Mucosa of descending colon (tissue), 3 donors: ENCODE measurements around the gene C1QTNF8. TPM values are rescaled to one million over a fixed set of nuclear protein-coding genes. Genes with fewer than 3 reads are reported as not detected.

Experiments used
- ATAC-seq: fragments of 200-7000 bp; cut with Tn5 transposase; one replicate; pipeline ENCODE4 v1.9.1; 2020; ENCODE audit warnings: mild to moderate bottlenecking, moderate library complexity
- DNase-seq, 3 donors: peaks; one replicate each; pipeline ENCODE4 v3.0.0-alpha.2; 2020
- H3K36me3 ChIP-seq: fragments of 200-600 bp; one replicate; pipeline ENCODE4 v1.8.0; 2021; ENCODE audit warnings: low read depth, mild to moderate bottlenecking
- H3K4me1 ChIP-seq: fragments of 200-600 bp; one replicate; pipeline ENCODE4 v1.8.0; 2021; ENCODE audit warnings: low read depth, mild to moderate bottlenecking
- H3K4me3 ChIP-seq: fragments of 200-600 bp; one replicate; pipeline ENCODE4 v1.8.0; 2021; ENCODE audit warnings: mild to moderate bottlenecking
- H3K9me3 ChIP-seq: fragments of 200-600 bp; one replicate; pipeline ENCODE4 v1.8.0; 2021; ENCODE audit warnings: mild to moderate bottlenecking
- intact Hi-C, 2 donors: fragments of 100-400 bp; cut with DNase I in 1 of 2; cut with micrococcal nuclease in 1 of 2; formaldehyde crosslinking; loops; one replicate each; pipeline versions ENCODE4 v1.11.0 to v1.11.1; 2022; cut with DNase I, micrococcal nuclease
- total RNA-seq, 3 donors: library from RNA; stranded (reverse); fragmentation: NEBNext Ultra II Directional in 2 of 3; extraction: Animal tissue kit (Norgen Biotek cat#: 25700) in 2 of 3; gene quantifications; one replicate each; pipeline versions ENCODE4 v1.2.1 to v1.2.4, GENCODE V29; 2021 to 2023
- TF ChIP-seq, protein P1 (sequence below): fragments of 200-600 bp; IDR thresholded peaks from one replicate; pipeline ENCODE4 v1.8.0; 2022; ENCODE audit warnings: antibody characterized with exemption, mild to moderate bottlenecking
- donor health status: DM: no; HTN: no; CAD: no; lungs with moderate emphysema.
- donor health status: DM: no; HTN: no; CAD: no.
- donor health status: DM: no; HTN: yes; CAD: no.

Gene C1QTNF8
- total RNA-seq, 3 donors from 2014 or later = not detected

GRCh38 chr16:1059310-1059709 lies 36.7 kb downstream of the C1QTNF8 start:
- no peak overlapping the region for H3K4me3 ChIP-seq
- H3K4me1 ChIP-seq = no peaks in the 10 kb centered on the region
- no peaks in the 10 kb centered on the region for H3K9me3 ChIP-seq
- ATAC-seq (no peak), DNase-seq (no peak)
- TF ChIP-seq, protein P1, sequence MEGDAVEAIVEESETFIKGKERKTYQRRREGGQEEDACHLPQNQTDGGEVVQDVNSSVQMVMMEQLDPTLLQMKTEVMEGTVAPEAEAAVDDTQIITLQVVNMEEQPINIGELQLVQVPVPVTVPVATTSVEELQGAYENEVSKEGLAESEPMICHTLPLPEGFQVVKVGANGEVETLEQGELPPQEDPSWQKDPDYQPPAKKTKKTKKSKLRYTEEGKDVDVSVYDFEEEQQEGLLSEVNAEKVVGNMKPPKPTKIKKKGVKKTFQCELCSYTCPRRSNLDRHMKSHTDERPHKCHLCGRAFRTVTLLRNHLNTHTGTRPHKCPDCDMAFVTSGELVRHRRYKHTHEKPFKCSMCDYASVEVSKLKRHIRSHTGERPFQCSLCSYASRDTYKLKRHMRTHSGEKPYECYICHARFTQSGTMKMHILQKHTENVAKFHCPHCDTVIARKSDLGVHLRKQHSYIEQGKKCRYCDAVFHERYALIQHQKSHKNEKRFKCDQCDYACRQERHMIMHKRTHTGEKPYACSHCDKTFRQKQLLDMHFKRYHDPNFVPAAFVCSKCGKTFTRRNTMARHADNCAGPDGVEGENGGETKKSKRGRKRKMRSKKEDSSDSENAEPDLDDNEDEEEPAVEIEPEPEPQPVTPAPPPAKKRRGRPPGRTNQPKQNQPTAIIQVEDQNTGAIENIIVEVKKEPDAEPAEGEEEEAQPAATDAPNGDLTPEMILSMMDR = no peak
- no peaks in the 10 kb centered on the region for H3K36me3 ChIP-seq
- intact Hi-C loops = loop anchor here in 1 of 2 donors (10.0 kb wide), 2 partner anchors 245 to 345 kb away; partner anchors contain the start of gene METRN

DNA sequence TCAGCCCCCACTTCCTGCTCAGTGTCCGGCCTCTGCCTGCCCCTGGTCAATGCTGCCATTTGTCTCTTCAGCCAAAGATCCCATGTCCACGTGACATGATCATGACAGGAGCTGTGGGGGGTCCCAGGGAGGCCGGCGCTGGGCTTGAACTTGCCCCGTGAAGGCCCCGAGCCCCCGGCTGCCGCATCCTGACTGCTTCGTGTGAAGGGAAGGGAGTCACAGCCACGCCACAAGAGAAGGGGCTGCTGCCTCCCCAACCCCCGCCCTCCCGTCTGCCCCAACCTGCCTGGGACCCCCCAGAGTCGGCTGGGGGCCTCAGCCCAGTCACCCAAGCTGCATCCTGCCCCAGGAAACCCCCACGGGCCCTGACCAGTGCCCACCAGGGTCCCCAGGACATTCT lies 37.8 kb downstream of the C1QTNF8 start:
- intact Hi-C loops = loop anchor here in 1 of 2 donors (10.0 kb wide), 2 partner anchors 243 to 343 kb away; partner anchors contain the start of gene METRN
- DNase-seq = no peak
- no peak for ATAC-seq

GRCh38 chr16:1057252-1057932 lies 38.7 kb downstream of the C1QTNF8 start:
- no peaks in the 10 kb centered on the region for H3K9me3 ChIP-seq
- no peak overlapping the region for H3K4me3 ChIP-seq
- H3K36me3 ChIP-seq = no peaks in the 10 kb centered on the region
- DNase-seq = peak in 2 of 3 donors; percentile 63 to 73
- no peaks in the 10 kb centered on the region for H3K4me1 ChIP-seq
- ATAC-seq = peak; percentile 68
- TF ChIP-seq, protein P1 = peak; percentile 89
- intact Hi-C loops = loop anchor here in 1 of 2 donors (10.0 kb wide), 2 partner anchors 243 to 343 kb away; partner anchors contain the start of gene METRN

More for the DNA sequence above, 37.8 kb downstream of the C1QTNF8 start:
- no peak overlapping the region for H3K4me3 ChIP-seq
- no peaks in the 10 kb centered on the region for H3K9me3 ChIP-seq
- no peaks in the 10 kb centered on the region for H3K36me3 ChIP-seq
- TF ChIP-seq, protein P1 = no peak
- no peaks in the 10 kb centered on the region for H3K4me1 ChIP-seq

GRCh38 chr16:1056196-1056595 lies 39.8 kb downstream of the C1QTNF8 start:
- Histone ChIP-seq H3K4me1 (no peaks in the 10 kb centered on the region), H3K9me3 (no peaks in the 10 kb centered on the region), H3K4me3 (no peak overlapping the region), H3K36me3 (no peaks in the 10 kb centered on the region)
- TF ChIP-seq, protein P1 = no peak
- DNase-seq (no peak), ATAC-seq (no peak)
- intact Hi-C loops = loop anchor here in 1 of 2 donors (10.0 kb wide), 2 partner anchors 241 to 341 kb away; partner anchors contain the start of gene METRN

- ATAC-seq (peak; percentile 28), DNase-seq (no peak)
- Histone ChIP-seq H3K4me3 (no peak overlapping the region), H3K36me3 (no peaks in the 10 kb centered on the region), H3K9me3 (no peaks in the 10 kb centered on the region), H3K4me1 (no peaks in the 10 kb centered on the region)
- TF ChIP-seq, protein P1 = no peak
- intact Hi-C loops = loop anchor here in 1 of 2 donors (10.0 kb wide), 2 partner anchors 241 to 341 kb away; partner anchors contain the start of gene METRN
Measured at GRCh38 chr16:1055557-1055924, 40.5 kb downstream of the C1QTNF8 start.
